Superior temporal gyrus (tissue), 1 donor: ENCODE measurements around the gene PPFIBP2.

Source experiments
- DNase-seq: peaks from one replicate; pipeline ENCODE4 v3.0.0-alpha.2; 2016; ENCODE audit errors: extremely low spot score

Gene PPFIBP2

GRCh38 chr11:7513234-7514098 is at the start of gene PPFIBP2:
TSS of gene PPFIBP2 (plus strand) at chr11:7513999. CDS start at chr11:7549476, 35,477 bp downstream.
- peak; percentile 87 for DNase-seq

GRCh38 chr11:7467652-7468051 is 46.1 kb upstream of the PPFIBP2 start:
- no peak for DNase-seq

GRCh38 chr11:7469351-7469865 is 44.4 kb upstream of the PPFIBP2 start:
- no peak for DNase-seq

GRCh38 chr11:7471071-7471470 is 42.7 kb upstream of the PPFIBP2 start:
- DNase-seq = no peak

GRCh38 chr11:7473717-7474116 is 40.1 kb upstream of the PPFIBP2 start:
- DNase-seq = no peak

GRCh38 chr11:7480113-7480512 is 33.7 kb upstream of the PPFIBP2 start:
- no peak for DNase-seq

GRCh38 chr11:7484131-7484530 is 29.7 kb upstream of the PPFIBP2 start:
- no peak for DNase-seq

- no peak for DNase-seq
Observed at GRCh38 chr11:7484645-7485044, 29.2 kb upstream of the PPFIBP2 start.

GRCh38 chr11:7485186-7486097 is 28.4 kb upstream of the PPFIBP2 start, which contains the start of gene OLFML1:
TSS of gene OLFML1 (plus strand) at chr11:7485506. CDS start at chr11:7485876, 370 bp downstream.
- no peak for DNase-seq

GRCh38 chr11:7486098-7486780 is 27.6 kb upstream of the PPFIBP2 start:
- DNase-seq = no peak

- DNase-seq = no peak
Observed at GRCh38 chr11:7486781-7487140, 27.0 kb upstream of the PPFIBP2 start.

GRCh38 chr11:7487360-7487759 is 26.4 kb upstream of the PPFIBP2 start:
- DNase-seq = no peak

GRCh38 chr11:7488681-7489080 is 25.1 kb upstream of the PPFIBP2 start:
- no peak for DNase-seq

GRCh38 chr11:7489376-7489775 is 24.4 kb upstream of the PPFIBP2 start:
- no peak for DNase-seq

- no peak for DNase-seq
Observed at GRCh38 chr11:7490054-7490453, 23.7 kb upstream of the PPFIBP2 start.

GRCh38 chr11:7490535-7490934 is 23.3 kb upstream of the PPFIBP2 start:
- DNase-seq = no peak

- no peak for DNase-seq
Observed at GRCh38 chr11:7492253-7492652, 21.5 kb upstream of the PPFIBP2 start.

GRCh38 chr11:7493670-7494069 is 20.1 kb upstream of the PPFIBP2 start:
- DNase-seq = no peak

GRCh38 chr11:7494086-7494745 is 19.6 kb upstream of the PPFIBP2 start:
- DNase-seq = no peak

GRCh38 chr11:7495882-7496551 is 17.8 kb upstream of the PPFIBP2 start:
- no peak for DNase-seq

GRCh38 chr11:7498193-7498592 is 15.6 kb upstream of the PPFIBP2 start:
- no peak for DNase-seq
